NCI-H748 treated with DMSO at 0.1 percent for 48 hours (cell line): Measurements from ENCODE around the gene SYT7.

ENCODE experiments used
- DNase-seq: peaks from one replicate; lab custom pipeline; 2025; lab: John Stamatoyannopoulos, UW

Gene SYT7

GRCh38 chr11:61609000-61609979 lies 28.4 kb upstream of the SYT7 start:
- no peak for DNase-seq

GRCh38 chr11:61607920-61608599 lies 27.2 kb upstream of the SYT7 start:
- DNase-seq, result no peak

GRCh38 chr11:61607426-61607825 lies 26.6 kb upstream of the SYT7 start:
- no peak for DNase-seq

GRCh38 chr11:61603667-61604066 lies 22.8 kb upstream of the SYT7 start:
- no peak for DNase-seq

- no peak for DNase-seq
These were observed 22.1 kb upstream of the SYT7 start for GRCh38 chr11:61602775-61603569.

GRCh38 chr11:61601512-61601911 lies 20.6 kb upstream of the SYT7 start:
- no peak for DNase-seq

GRCh38 chr11:61599968-61600710 lies 19.3 kb upstream of the SYT7 start:
- no peak for DNase-seq

- DNase-seq, result no peak
These were observed 18.3 kb upstream of the SYT7 start for GRCh38 chr11:61598886-61599868.

- DNase-seq, result no peak
These were observed 17.5 kb upstream of the SYT7 start for GRCh38 chr11:61598374-61598773.

GRCh38 chr11:61596990-61597389 lies 16.1 kb upstream of the SYT7 start:
- DNase-seq, result no peak

GRCh38 chr11:61596542-61596941 lies 15.7 kb upstream of the SYT7 start:
- no peak for DNase-seq

- no peak for DNase-seq
These were observed 14.0 kb upstream of the SYT7 start for GRCh38 chr11:61594907-61595257.

GRCh38 chr11:61593151-61593550 lies 12.3 kb upstream of the SYT7 start:
- DNase-seq, result no peak

- DNase-seq, result no peak
These were observed 11.3 kb upstream of the SYT7 start for GRCh38 chr11:61592176-61592575.

- DNase-seq, result no peak
These were observed 9.1 kb upstream of the SYT7 start for GRCh38 chr11:61589961-61590360.

GRCh38 chr11:61588728-61589191 lies 7.9 kb upstream of the SYT7 start:
- no peak for DNase-seq

- no peak for DNase-seq
These were observed 7.3 kb upstream of the SYT7 start for GRCh38 chr11:61587951-61588727.

GRCh38 chr11:61587541-61587941 lies 6.7 kb upstream of the SYT7 start:
- no peak for DNase-seq

- no peak for DNase-seq
These were observed 6.0 kb upstream of the SYT7 start for GRCh38 chr11:61586792-61587430.
